ENCODE data around the gene FNDC3B.

DNA sequence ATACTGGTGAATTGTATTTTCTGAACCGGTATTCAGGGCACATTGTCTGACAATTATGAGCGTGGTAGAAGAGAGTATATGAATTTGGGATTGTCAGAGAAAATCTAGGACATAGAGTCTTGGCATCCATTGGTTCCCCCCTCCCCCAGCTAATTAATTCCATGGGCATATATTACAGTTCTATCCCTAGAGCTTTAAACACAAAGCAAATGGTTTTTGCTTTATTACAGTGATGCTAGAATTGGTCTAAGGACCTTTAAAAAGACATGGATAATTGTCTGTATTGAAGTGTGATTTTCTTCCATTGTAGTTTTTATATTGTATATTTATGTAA is 91.3 kb downstream of the FNDC3B start:
- TF ChIP-seq CTCF (IDR thresholded peaks at IDR 0.05), result no peak
- no peak for TF ChIP-seq POLR2A (IDR thresholded peaks at IDR 0.05)

Measured in testis (tissue), 2 donors.